Left ventricle myocardium inferior (tissue), 1 donor: ENCODE measurements around the gene MRPS27. TPM values are rescaled to one million over a fixed set of nuclear protein-coding genes. Genes with fewer than 3 reads are reported as not detected.
A peak's percentile ranks its signal among the peaks of the same experiment; 100 is the strongest.

Experiments used
- DNase-seq: peaks from one replicate; pipeline ENCODE4 v3.0.0-alpha.2; 2020
- H3K27ac ChIP-seq: fragments of 200-600 bp; replicated peaks from 2 replicates; pipeline ENCODE4 v1.8.0; 2021
- H3K27me3 ChIP-seq: fragments of 200-600 bp; 2 replicates; pipeline ENCODE4 v1.8.0; 2021; ENCODE audit warnings: low read depth
- H3K36me3 ChIP-seq: fragments of 200-600 bp; 2 replicates; pipeline ENCODE4 v1.8.0; 2021
- H3K4me1 ChIP-seq: fragments of 200-600 bp; 2 replicates; pipeline ENCODE4 v1.8.0; 2021
- H3K4me3 ChIP-seq: fragments of 200-600 bp; 2 replicates; pipeline ENCODE4 v1.8.0; 2021; ENCODE audit warnings: mild to moderate bottlenecking, moderate library complexity
- H3K9me3 ChIP-seq: fragments of 200-600 bp; replicated peaks from 2 replicates; pipeline ENCODE4 v1.8.0; 2021
- intact Hi-C: fragments of 100-400 bp; cut with micrococcal nuclease; formaldehyde crosslinking; loops from one replicate; pipeline ENCODE4 v1.11.0; 2022
- total RNA-seq: library from RNA; stranded (reverse); fragmentation: NEBNext Ultra II Directional; extraction: Animal tissue kit (Norgen Biotek cat#: 25700); gene quantifications from one replicate; pipeline ENCODE4 v1.2.1, GENCODE V29; 2021
- TF ChIP-seq, protein P1 (sequence below): fragments of 200-600 bp; IDR thresholded peaks from 2 replicates; pipeline ENCODE4 v1.8.0; 2021; ENCODE audit warnings: antibody characterized with exemption, mild to moderate bottlenecking, borderline replicate concordance
- donor health status: DM: no; HTN: yes; CAD: no; lungs with severe emphysema.

MRPS27 gene
- total RNA-seq, 1 donor from 2014 or later = 72.0 TPM

DNA sequence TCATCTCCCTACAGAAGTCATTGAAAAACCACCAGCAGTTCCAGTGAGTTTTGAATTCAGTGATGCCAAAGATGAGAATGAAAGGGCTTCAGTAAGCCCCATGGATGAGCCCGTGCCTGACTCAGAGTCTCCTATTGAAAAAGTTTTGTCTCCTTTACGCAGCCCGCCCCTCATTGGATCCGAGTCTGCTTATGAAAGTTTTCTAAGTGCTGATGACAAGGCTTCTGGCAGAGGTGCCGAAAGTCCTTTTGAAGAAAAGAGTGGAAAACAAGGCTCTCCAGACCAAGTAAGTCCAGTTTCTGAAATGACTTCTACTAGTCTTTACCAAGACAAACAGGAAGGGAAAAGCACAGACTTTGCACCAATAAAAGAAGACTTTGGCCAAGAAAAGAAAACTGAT is 122.6 kb downstream of the MRPS27 start:
- intact Hi-C loops = no loop called here
- H3K9me3 ChIP-seq = no peaks in the 10 kb centered on the region
- no peaks in the 10 kb centered on the region for H3K27me3 ChIP-seq
- no peak overlapping the region for H3K27ac ChIP-seq
- DNase-seq = no peak
- TF ChIP-seq, protein P1, sequence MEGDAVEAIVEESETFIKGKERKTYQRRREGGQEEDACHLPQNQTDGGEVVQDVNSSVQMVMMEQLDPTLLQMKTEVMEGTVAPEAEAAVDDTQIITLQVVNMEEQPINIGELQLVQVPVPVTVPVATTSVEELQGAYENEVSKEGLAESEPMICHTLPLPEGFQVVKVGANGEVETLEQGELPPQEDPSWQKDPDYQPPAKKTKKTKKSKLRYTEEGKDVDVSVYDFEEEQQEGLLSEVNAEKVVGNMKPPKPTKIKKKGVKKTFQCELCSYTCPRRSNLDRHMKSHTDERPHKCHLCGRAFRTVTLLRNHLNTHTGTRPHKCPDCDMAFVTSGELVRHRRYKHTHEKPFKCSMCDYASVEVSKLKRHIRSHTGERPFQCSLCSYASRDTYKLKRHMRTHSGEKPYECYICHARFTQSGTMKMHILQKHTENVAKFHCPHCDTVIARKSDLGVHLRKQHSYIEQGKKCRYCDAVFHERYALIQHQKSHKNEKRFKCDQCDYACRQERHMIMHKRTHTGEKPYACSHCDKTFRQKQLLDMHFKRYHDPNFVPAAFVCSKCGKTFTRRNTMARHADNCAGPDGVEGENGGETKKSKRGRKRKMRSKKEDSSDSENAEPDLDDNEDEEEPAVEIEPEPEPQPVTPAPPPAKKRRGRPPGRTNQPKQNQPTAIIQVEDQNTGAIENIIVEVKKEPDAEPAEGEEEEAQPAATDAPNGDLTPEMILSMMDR = no peak
- peaks cover 85% of the 10 kb centered on the region for H3K36me3 ChIP-seq
- H3K4me3 ChIP-seq = no peak overlapping the region
- H3K4me1 ChIP-seq = no peaks in the 10 kb centered on the region

DNA sequence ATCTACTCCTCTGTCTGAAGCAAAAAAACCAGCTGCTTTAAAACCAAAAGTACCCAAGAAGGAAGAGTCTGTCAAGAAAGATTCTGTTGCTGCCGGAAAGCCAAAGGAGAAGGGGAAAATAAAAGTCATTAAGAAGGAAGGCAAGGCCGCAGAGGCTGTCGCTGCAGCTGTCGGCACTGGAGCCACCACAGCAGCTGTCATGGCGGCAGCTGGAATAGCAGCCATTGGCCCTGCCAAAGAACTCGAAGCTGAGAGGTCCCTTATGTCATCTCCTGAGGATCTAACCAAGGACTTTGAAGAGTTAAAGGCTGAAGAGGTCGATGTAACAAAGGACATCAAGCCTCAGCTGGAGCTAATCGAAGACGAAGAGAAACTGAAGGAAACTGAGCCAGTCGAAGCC is 124.5 kb downstream of the MRPS27 start:
- H3K27ac ChIP-seq = no peak overlapping the region
- no peak overlapping the region for H3K4me3 ChIP-seq
- H3K4me1 ChIP-seq = peaks cover 11% of the 10 kb centered on the region
- intact Hi-C loops = no loop called here
- no peaks in the 10 kb centered on the region for H3K27me3 ChIP-seq
- H3K9me3 ChIP-seq = no peaks in the 10 kb centered on the region
- no peak for DNase-seq
- TF ChIP-seq, protein P1 = no peak
- peaks cover 74% of the 10 kb centered on the region for H3K36me3 ChIP-seq

DNA sequence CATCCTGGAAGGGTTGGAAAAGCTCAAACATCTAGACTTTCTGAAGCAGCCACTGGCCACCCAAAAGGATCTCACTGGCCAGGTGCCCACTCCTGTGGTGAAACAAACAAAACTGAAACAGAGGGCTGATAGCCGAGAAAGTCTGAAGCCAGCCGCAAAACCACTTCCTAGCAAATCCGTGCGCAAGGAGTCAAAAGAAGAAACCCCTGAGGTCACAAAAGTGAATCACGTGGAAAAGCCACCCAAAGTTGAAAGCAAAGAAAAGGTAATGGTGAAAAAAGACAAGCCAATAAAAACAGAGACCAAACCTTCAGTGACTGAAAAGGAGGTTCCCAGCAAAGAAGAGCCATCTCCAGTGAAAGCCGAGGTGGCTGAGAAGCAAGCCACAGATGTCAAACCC is 125.2 kb downstream of the MRPS27 start:
- no peaks in the 10 kb centered on the region for H3K9me3 ChIP-seq
- TF ChIP-seq, protein P1 = no peak
- no peak for DNase-seq
- H3K4me3 ChIP-seq = no peak overlapping the region
- intact Hi-C loops = no loop called here
- no peak overlapping the region for H3K27ac ChIP-seq
- no peaks in the 10 kb centered on the region for H3K27me3 ChIP-seq
- H3K36me3 ChIP-seq = peaks cover 66% of the 10 kb centered on the region
- peaks cover 14% of the 10 kb centered on the region for H3K4me1 ChIP-seq

DNA sequence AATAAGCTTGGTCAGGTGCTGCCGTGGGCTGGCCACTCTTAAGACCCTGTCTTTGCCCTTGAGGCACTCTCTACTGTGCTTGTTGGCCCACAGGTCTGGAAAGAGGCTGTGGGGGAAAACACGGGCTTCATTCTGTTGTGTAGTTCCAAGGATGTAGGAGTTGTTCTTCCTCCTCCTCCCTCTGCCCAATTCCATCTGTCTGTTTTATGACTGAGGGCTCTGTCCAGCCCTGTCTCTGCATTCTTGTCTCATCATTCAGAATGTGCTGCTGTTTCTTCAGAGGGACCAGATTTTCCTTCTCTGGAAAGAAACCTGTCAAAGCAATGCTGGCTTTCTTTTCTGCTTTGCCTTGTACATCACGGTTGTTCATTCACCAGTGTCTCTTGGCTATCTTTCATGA is 128.6 kb downstream of the MRPS27 start:
- TF ChIP-seq, protein P1 = no peak
- Histone ChIP-seq H3K27me3 (no peaks in the 10 kb centered on the region), H3K36me3 (peaks cover 54% of the 10 kb centered on the region), H3K27ac (no peak overlapping the region), H3K9me3 (no peaks in the 10 kb centered on the region), H3K4me1 (peaks cover 34% of the 10 kb centered on the region), H3K4me3 (no peak overlapping the region)
- DNase-seq = no peak
- intact Hi-C loops = no loop called here

DNA sequence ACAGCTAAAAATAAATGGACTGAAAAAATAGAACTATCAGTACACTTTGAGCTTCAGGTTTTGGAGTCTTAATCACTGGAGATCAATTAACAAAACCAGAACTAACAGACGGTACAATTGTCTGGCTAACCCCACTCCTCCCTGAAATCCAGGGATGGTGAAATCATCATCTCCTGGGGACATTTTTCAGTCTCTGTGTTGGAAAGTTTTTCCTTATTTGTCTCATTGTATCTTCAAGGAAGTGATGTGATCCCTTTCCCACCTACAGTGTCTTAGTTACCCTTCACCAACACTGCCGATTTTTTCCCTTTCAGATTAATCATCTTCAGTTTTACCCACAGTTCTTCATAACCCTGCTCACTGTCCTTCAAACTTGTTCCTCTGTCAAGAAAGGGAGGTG is 130.9 kb downstream of the MRPS27 start:
- TF ChIP-seq, protein P1 = no peak
- Histone ChIP-seq H3K4me3 (no peak overlapping the region), H3K9me3 (no peaks in the 10 kb centered on the region), H3K27me3 (no peaks in the 10 kb centered on the region), H3K36me3 (peaks cover 44% of the 10 kb centered on the region), H3K4me1 (peaks cover 57% of the 10 kb centered on the region), H3K27ac (peak overlapping the region; percentile 14)
- DNase-seq = no peak
- intact Hi-C loops = no loop called here

DNA sequence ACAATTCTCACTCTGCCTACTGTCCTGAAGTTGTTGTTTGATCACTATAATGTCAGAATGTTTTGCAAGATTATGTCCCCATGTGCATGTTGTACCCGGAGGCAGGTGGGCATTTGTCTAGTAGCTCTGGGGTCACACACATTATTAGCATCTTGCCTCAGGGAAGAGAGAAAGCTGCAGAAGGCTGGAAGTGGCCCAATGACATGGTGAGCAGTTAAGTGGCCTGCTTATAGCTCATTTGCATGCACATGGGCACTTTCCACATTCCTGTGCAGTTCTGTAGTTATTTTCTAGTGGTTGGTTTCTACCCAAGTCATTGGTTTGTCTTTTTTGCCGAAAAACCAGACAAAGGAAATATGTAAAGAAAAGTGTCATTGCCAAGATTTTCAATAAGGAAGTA is 131.9 kb downstream of the MRPS27 start:
- no peak overlapping the region for H3K4me3 ChIP-seq
- intact Hi-C loops = no loop called here
- H3K36me3 ChIP-seq = peaks cover 43% of the 10 kb centered on the region
- no peaks in the 10 kb centered on the region for H3K27me3 ChIP-seq
- DNase-seq = no peak
- H3K4me1 ChIP-seq = peaks cover 61% of the 10 kb centered on the region
- no peak overlapping the region for H3K27ac ChIP-seq
- no peaks in the 10 kb centered on the region for H3K9me3 ChIP-seq
- TF ChIP-seq, protein P1 = no peak
